Effector CD8-positive, alpha-beta T cell (primary cell): ENCODE data around the gene FTSJ3.
A peak's percentile ranks its signal among the peaks of the same experiment; 100 is the strongest.

Experiments used
- DNase-seq: peaks from one replicate; lab custom pipeline; 2025; lab: John Stamatoyannopoulos, UW

FTSJ3 gene

DNA sequence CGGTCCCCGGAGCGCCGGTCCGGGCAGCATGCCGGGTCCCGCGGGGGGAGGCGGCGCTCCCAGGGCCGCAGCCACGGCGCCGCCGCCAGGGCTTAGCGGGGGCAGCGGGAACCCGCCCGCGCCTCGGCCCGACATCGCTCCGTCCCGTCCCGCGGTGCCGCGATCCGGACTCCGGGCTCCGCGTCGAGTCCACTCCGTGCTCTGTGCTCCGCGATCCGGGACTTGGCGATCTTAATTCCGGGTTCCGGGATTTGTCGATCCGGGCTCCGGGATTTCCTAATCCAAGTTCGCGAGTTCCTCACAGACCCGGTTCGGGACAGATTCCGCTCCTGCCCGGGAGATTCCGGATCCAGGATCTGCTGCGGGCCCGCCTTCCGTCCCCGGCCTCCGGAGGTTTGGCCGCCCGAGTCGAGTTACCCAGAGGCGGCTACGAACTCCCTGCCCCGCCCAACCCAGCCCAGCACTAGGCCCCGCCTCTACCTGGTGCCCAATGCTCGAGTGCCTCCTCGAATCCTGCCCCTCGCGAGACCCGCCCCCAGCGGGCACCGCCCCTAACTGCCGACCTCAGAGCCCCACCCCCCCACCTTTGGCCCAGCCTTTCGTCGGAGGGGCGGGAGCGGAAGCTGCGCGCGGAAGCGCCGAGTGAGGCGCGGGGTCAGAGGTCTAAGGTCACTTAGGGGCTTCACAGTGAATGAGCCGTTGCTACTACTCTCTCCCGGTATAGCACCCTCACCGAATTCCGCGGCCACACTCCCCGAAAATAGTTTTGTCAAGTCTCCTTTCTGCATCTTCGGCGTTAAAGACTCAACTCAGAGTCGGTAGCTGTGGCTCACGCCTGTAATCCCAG is 15.3 kb upstream of the FTSJ3 start, which contains the start of gene SMARCD2:
SMARCD2 (minus strand) TSS at position 146 of the 847 bp plus-strand sequence; CDS start at position 135, 11 bp downstream.
- peak; percentile 97 for DNase-seq

DNA sequence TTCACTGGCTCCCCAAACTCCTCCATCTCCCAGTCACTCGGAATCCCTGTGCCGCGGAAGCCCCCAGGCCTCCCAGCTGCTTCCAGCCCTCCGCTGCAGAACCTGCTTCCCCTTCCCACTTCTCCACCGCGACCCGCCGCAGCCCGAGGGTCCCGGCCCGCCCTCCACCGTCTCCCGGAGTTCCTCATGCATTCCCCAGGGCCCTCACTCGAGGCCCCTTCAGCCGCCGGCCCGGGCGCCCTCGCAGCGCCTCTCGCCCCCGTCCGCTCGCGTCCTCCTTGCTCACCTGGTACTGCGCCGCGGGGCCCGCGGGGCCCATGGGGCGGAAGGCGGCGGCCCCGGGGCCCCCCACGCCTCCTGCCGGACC is 14.7 kb upstream of the FTSJ3 start:
- DNase-seq, result peak; percentile 20

DNA sequence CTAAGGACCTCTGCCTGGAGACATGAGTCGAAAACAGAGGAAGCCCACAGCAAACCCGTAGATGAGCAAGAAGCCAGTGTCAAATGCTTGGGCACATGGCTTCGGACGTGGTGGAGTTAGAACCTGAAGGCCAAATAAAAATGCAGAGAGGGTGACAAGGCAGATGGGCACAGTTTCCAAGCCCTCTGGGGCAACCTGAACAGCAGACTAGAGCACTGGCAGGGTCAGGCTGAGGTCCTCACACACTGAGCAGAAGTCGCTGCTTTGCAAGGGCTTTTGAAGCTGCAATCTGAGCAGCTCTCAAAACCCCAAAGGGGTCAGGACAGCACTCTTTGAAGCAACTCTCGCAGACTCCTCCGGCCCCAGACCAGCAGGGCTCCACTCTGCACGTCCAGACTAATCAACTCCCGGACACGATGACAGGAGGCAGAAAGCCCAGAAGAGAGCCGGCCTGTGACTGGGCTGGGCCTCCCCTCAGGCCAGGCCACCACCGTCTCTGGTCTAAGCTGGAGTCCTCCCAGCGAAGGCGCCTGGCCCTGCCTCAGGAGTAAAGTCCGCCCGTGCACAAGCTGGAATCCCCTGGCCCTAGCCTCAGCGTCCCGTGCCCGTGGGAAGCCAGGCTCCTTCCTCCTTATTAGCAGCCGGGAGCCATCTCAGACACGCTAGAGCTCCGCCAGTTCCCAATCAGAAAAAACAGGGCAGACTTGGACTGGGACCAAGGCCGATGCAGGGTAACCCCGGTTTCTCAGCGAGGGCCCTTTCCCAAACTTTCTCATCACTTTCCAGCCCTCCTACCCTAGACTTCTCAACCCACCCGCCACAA is 14.1 kb upstream of the FTSJ3 start:
- no peak for DNase-seq

DNA sequence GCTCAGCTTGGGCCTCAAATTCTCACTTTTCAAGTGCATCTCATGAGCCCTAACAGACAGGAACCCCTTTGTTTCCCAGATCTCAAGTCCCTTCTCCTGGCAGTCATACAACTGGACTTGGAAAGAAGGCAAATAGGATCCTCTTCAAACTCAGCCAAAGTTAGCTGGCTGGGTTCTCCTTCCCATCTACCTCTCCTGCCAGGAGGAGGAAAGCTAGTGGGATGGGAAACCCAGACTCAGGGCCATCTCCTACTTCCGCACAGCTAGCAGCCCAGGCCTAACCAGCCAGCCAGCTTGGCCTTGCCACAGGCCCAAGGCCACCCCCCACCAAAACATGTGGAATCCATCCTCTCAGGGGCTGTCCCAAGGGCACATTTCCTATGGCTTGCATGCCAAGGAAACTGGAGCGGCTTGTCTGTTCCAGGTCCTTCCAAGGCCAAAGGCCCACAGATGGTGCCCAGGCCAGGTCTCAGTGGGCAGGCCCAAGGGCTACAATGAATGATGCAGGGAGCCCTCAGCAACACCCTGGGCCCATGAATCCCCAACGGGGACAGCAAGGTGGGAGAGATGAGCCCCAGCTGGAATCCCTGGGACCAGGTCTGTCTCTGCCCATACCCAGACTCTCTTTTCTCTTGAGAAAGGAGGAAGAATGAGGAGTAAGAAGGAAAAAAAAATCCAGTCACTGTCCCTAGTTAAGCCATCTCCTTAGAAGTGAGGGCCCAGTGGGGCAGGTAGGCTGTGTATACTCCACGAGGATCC is 13.3 kb upstream of the FTSJ3 start:
- no peak for DNase-seq

DNA sequence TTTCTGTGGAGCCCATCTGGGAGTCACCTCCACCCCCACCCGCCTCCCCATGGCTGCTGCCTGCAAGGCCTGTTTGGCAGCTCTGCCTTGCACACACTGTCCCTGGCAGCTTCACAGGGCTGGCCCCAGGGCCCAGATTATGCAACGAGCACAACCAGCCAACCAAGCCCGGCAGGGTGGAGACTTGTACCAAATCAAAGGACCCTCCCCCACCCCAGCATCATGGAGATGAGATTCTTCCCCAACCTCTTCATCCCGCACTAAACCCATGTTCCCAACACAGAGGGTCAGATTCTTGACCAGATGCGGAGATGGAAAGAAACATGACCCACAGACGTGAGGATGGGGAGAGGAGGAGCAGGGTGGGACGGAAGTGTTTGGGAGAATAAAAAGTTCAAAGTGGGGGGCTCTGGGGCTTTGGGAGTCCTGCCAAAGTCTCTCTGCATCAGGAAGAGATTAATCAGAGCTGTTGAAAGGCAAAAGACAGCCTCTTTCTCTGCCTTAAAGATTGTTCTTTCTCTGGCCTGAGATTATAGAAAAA is 11.2 kb upstream of the FTSJ3 start:
- no peak for DNase-seq

DNA sequence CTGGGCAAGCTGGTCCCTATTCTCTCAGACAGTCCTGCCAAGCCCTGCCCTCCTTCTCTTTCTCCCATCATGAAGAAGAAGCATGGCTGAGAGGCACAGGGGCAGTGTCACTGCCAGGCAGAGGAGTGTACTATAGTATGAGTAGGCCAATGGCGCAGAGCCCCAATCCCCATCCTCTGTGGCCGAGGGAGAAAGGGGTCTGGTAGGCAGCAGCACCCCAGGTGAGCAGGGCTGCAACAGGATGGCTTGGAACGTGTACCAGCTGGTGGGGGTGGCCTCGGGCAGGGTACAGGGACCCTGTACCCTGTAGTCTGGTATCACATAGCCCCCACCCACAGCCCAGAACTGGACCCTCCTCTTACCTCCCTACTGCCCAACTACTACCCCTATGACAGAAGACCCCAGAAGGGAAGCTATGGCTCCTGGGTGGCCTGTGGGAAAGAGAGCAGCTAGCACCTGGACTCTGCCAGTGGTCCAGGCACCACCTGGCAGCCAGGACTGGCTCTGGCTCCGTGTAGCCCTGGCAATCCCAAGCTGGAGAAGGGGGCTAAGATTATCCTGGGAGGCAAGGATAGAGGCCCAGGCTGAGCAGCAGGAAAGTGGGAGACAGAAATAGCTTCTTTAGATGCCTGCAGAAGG is 10.6 kb upstream of the FTSJ3 start:
- no peak for DNase-seq

DNA sequence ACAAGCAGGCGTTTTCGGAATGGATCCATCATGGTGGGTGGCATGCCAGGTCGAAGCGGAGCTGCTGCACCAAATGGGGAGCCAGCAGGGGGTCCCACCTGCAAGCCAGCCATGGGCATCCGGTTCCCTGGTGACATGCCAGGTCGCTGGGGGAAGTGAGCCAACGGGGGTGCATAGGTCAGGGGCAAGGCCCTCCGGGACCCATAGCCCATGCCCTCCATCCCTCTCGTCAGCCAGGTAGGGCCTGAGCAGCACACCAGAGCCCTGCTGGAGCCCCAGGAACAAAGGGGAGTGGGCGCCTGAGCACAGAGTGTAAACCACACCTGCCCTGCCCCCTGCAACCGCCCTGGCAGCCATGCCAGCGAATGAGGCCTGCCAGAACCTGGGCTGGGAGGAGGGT is 10.0 kb upstream of the FTSJ3 start:
- no peak for DNase-seq

DNA sequence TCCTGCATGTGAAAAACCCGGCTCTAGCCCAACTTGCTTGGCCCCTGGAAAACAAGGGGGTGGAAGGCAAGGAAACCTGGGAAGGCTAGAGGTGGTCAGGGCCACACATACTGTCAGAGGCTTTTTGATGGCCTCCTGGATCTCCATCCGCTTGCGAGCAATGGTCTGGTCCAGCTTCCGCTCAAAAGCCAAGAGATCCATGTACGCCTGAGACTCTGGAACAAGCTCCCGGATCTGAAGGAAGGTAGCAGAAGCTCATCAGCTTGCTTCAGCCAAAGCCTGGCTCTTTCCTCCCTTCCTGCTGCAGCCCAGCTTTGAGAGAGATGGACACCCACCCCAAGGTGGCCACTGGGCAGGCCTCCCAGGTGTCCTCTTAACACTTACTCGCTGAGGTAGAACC is 9.3 kb upstream of the FTSJ3 start:
- DNase-seq, result no peak

DNA sequence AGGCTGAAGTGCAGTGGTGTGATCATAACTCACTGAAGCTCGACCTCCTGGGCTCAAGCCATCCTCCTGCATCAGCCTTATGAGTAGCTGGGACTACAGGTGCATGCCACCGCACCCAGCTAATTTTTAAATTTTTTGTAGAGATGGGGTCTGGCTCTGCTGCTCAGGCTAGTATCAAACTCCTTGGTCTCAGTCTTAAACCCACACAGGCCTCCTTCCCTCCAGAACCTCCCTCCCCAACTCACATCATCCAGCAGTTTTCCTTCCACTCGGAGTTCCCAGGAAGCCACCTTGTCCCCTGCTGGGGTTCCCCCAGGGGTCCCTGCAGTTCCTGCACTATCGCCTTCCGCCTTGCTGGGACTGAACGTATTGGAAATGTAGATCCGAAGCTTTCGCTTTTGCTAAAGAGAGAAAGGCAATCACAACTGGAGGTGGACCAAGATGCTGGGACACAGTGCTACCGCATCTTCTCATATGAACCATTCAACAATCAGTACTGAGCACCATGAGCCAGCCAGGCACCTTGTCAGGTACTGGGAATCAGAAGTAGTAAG is 7.8 kb upstream of the FTSJ3 start:
- DNase-seq, result no peak

DNA sequence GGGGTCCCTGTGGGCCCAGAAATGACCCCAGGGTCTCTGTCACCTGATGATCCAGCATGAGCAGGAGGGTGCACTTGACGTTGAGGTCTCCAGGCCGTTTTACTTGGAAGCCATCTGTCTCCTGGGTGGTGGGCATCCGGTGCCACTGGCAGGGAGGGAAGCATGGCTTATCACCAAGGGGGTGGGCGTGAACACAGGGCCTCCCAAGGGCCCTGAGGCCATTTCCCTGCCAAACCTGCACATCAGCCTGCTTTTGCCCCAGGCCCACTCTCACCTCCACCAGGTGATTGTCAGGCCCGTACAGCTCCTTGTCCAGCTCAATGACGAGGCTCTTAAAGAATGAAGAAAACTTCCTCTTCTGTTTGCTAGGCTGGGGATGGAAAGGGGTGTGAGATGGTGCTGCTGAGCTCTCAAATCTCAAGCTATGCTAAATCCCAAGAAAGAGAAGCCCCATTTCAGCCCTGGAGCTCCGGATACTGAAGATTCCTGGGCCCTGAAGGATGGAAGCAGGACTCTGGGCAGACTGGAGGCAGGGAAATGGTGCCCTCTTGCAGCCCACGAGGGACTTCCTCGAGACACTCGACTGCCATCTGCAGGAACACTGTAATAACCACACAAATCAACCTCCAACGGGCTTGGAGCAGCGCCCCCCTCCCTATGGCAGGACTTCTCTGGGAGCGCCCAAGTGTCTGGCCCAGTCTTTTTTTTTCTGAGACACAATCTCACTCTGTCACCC is 7.1 kb upstream of the FTSJ3 start:
- DNase-seq, result peak; percentile 35

DNA sequence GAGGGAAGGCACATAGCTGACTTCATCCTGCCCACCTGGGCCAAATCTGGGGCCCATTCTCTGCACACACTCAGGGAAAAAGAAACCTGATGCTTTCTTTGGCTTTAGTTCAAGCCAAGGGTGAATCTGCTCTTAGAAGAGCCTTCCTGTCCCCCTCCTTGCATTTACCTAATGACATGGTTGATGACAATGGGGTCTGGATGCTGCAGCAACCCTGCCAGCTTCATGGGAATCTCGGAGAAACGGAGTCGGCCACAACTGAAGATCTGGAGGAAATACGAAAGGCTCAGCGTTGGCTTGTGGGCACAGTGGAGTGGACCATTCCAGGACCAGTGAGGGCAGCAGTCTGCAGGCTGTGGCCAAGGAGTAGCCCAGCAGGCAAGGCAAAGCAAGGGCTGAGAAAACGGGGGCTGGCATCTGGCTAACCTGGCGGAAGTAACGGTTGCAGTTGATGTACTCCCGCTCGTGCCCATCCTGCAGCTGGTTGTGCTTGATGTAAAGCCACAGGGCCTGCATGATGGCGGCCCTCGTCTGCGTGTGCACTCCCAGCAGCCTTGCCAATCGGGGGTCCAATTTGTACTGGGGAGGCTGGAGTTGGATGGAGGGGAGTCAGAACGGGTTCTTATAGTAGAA is 6.4 kb upstream of the FTSJ3 start:
- no peak for DNase-seq

DNA sequence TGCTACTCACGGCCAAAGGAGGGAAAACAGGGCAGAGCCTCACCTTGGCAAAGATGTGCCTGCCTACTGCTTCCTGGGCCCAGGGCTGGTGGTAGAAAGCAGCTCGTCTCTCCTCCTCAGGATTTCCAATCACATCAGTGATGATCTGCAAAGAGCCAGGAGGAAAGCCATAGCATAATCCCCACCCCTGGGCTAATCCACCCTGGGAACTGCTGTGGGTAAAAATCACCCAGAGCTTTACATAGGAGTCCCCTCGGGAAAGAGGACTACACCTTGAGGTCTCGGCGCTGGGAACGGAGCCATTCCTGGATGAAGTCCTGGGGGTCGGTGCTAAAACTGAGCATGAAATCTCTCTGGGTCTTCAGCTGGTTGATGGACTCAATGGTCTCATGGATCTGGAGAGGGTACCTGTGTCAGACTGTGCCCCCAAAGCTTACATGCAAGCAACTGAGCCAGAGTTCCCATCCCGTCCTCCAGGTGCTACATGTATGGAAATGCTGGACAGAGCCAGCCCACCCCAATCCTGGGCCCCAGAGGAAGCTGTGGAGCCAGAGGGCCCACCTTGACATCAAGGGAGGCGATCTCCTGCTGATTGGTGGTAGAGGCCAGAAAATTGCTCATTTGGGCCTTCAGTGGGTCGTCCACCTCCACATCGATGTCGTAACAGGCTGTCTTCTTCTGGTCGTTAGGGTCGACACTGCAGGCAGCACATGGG is 5.7 kb upstream of the FTSJ3 start:
- DNase-seq, result no peak

DNA sequence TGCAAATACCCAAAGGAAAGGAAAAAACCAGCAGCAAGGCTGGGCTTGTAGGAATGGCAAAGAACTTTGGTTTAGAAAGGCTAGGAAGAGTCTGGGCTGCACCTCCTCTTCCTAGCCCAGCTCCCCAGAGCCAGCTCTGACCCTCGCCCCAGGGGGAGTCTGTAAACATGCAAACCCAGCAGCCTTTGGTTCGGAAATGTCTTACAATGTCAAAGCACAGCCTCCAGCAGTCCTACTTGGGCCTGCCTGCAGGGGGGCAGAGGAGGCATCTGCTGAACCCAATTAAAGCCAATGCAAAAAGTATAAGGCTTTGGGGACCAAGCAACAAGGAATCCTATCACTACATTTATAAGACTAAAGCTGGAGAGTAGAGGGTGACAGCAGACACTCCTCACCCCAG is 5.0 kb upstream of the FTSJ3 start:
- no peak for DNase-seq

DNA sequence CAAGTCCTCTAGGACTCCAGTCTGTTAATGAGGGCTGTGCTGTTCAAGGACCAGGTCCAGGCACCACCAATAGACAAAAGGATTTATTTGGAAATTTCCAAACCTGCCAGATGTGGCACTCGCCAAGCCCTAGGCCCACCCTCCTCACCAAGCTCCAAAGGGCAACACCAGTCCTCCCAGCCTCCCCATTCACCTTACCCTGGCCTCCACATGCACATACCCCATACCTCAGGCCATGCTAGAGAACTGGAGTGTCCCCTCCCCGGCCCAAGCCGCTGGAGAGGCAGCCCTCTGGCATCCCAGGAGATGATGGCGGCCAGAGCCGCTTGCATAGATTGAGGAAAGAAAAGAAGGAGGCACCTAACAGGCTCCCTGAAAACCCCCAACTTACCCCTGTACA is 4.6 kb upstream of the FTSJ3 start:
- no peak for DNase-seq

DNA sequence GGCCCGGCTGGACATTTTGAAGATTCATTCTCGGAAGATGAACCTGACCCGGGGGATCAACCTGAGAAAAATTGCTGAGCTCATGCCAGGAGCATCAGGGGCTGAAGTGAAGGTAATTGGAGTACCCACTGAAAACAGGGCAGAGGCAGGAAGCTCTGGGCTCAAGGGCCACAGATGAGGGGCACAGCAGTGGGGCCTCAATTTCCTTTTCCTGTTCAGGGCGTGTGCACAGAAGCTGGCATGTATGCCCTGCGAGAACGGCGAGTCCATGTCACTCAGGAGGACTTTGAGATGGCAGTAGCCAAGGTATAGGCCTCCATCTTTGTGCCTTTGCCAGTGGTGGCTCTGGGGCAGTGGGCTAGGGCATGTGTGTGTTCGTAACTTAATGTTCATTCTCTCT is 4.0 kb upstream of the FTSJ3 start:
- DNase-seq, result no peak

DNA sequence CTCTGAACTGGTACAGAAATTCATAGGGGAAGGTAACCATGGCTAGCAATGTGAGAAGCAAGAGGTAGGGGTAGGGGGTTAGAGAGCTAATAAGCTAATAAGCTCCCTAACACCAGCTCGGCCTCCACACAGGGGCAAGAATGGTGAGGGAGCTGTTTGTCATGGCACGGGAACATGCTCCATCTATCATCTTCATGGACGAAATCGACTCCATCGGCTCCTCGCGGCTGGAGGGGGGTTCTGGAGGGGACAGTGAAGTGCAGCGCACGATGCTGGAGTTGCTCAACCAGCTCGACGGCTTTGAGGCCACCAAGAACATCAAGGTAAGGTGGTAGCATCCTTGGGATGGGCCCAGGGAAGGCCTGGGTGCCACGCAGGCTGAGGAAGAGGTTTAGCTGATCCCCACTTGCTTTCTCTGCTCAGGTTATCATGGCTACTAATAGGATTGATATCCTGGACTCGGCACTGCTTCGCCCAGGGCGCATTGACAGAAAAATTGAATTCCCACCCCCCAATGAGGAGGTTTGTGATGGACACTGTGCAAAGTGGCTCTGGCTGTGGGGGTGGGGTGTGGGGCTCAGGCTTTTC is 3.5 kb upstream of the FTSJ3 start:
- no peak for DNase-seq

DNA sequence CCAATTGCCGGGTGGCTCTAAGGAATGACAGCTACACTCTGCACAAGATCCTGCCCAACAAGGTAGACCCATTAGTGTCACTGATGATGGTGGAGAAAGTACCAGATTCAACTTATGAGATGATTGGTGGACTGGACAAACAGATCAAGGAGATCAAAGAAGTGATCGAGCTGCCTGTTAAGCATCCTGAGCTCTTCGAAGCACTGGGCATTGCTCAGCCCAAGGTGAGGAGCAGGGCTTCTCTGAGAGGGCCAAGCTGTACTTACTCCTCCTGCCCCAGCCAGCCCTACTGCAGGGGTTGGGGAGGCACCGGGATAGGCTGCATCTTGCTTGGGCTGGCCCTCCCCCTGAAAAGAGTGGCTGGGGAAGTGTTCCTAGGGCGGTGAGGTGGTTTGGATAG is 2.8 kb upstream of the FTSJ3 start:
- DNase-seq, result no peak

DNA sequence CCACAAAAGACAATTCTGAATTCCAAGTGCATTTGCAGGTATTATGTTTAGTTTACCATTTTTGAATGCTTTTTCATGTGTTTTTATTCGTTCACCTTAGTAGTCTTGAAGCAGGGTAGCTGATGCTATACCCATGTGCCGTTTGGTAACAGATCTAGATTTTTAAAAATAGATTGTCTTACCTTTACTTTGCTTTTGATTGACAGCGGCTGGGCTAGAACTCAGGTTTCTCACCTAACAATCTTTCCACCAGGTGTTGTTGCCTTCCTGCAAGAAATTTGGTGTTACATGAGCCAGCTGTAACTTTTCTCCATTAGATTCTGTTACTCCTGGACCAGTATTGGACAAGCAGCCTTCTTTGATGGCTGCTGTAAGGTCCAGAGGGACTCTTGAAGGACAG is 1.5 kb upstream of the FTSJ3 start:
- no peak for DNase-seq

DNA sequence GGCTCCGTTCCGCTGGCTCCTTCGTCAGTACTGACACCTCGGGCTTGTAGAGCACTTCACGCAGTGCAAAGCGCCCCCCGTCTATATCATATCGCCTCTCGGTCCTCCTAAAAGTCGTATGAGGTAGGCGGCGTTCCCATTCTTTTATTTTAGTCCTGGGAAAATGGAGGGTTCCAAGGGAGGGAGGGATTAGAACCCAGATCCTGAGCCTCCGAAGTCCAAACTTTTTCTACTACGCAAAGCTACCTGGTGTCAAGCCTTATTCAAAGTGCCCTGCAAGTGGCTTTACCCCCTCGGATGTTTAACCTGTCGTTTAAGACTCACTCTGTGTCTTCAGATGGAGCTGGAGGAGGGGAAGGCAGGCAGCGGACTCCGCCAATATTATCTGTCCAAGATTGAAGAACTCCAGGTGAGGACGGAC is 348 bp upstream of the FTSJ3 start:
- DNase-seq, result no peak
